Measurements from ENCODE around the gene VAT1L.
A peak's percentile ranks its signal among the peaks of the same experiment; 100 is the strongest.

The VAT1L gene

DNA sequence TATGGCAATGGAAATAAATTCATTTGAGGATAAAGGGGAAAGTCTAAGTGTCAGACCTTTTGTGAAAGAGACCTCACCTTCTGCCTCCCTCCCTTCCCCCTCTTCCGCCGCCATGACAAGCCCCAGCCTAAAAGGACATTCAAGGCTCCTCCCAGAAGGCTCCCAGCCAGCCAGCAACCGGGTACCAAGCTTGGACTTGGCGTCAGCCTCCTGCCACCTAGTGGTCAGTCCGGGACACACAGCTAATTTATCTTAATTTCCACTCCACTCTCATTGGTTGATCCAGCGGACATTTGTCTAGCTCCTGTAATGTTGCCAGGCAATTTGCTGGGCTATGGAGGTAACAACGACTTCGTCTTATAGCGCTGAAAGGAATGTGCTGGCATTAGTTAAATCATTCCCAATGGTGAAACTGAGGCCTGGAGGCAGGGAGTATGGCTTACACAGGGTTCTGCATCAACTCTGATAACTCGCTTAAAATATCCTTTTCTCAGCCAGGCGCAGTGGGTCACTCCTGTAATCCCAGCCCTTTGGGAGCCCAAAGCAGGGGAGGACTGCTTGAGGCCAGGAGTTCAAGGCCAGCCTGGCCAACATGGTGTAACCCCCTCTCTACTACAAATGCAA, 214.7 kb downstream of the VAT1L start:
- DNase-seq: peak; percentile 95

DNA sequence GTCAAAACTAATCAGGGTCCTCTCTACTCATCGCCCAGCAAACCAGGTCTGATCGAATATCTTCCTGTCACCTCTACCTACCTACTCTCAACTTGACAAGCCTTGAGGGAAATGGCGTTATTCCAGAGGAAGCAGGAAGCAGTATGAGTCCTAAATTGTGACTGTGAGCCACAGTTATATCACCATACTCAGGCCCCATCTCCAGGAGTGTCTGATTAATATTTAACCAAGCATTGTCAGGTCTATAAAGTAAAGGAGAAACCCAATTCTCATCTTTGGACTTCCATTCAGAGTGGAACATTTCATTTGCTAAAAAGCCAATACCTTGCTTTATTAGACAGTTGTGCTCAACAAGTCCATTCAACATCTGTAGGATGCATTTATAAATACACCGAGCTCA, 216.2 kb downstream of the VAT1L start:
- DNase-seq: no peak

DNA sequence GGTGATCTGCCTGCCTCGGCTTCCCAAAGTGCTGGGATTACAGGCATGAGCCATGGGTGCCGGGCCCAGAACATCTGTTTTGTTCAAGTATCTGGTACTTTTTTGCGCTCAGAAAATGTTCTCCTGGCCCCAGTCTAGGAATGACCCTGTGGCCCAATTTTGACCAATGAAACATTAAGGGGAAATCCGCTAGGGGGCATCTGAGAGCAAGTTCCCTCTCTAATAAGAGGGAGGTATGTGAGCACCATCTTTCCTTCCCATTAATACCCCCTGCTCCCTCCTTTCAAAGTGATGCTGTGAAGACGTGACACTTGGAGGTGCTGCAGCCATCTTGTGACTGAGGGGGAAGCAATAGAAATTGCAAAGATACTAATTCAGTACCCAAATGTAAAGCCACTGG, 217.5 kb downstream of the VAT1L start:
- no peak for DNase-seq

DNA sequence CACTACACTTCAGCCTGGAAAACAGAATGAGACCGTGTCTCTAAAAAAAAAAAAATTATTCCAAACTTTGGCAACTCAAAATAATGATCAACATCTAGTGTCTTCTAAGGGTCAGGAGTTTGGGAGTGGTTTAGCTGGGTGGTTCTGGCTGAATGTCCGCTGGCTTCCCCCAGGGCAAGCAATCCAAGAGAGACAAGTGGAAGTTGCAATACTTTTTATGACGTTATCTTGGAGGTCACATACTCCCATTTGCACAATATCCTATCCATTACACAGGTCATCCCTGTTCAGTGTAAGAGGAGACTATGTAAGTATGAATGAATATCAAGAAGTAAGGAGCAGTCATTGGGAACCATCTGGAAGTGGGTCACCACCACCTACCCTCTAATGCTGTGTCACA, 218.8 kb downstream of the VAT1L start:
- no peak for DNase-seq

DNA sequence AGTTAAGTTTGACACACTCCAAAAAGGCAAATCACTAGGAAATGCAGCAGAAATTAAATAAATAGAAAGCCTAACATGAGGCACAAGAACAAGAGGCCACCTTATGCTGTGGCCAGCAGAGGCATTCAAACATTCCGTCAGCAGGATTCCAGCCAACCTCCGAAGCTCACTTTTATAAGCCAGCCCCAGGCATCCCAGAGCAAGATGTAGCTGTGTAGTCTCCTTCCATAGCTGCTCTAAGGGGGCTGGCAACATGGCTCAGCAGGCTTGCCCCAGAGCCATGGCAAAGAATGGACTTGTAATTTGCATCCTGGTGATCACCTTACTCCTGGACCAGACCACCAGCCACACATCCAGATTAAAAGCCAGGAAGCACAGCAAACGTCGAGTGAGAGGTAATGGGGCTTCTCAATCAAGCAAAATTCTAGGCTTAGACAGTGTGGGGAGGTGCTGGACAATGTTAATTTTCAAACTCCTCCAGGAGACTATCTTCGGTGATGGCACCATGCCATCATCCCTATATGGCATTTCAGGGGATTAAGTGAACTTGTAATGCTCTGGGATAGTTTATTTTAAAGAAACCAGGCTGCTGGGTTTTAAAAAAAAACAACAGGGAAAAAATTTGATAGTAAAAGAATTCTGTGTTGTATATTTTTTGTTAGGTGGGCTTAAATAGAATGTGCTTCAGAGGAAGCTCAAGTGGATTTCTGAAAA, 234.1 kb downstream of the VAT1L start, which contains the start of gene CLEC3A:
CLEC3A (plus strand) TSS at position 202 of the 714 bp plus-strand sequence; CDS start at position 281, 79 bp downstream.
- DNase-seq: no peak

DNA sequence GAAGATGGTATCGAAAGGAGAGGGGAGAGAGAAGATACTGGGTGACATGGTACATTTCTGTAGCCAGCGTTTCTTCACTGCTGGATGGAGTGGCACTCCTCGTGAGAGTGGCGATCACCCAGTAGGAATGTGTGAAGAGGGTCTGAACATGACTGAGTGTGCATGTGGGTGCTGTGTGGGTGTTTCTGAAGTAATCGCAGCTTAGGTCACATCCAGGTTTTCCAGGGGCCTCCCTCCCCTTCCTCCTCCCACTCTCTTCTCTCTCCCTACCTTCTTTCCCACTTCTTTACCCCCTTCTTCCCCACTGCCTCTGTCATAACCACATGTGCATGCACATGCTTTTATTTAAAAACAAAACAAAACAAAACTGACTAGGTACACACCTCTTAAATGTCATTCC, 235.8 kb downstream of the VAT1L start:
- no peak for DNase-seq

DNA sequence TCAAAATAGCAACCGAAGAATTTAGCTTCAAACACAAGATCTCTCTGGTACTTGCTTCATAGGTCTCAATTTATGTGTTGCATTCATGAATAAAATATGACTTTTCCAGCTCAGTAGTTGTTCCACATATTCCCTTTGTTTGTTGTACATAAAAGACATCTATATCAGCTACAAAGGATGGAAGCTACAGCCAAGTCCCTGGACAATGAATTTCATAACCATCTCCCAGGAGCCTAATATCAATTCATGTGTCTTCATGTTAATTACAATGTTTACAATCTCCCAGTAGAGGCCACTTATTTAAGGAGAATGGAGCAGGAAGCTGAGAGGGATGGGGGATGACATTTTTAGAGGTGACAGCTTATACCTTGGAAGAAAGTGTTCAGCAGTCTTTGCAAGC, 237.3 kb downstream of the VAT1L start:
- peak; percentile 23 for DNase-seq

DNA sequence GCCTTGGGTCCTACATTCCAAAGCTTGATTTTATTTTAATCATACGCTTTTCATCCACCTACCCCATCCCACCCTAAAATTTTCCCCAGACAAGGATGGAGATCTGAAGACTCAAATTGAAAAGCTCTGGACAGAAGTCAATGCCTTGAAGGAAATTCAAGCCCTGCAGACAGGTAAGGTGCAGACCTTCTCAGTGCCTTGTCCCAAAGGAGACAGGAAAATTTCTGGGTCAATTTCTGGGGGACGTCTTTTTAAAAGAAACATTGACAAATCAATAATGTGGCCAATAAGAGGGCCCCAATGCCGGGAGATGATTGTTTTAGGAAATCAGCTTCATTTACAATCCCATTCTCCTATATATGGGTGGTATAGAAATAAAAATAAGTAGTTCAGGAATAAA, 239.7 kb downstream of the VAT1L start:
- DNase-seq: no peak

Measured in eye (tissue), 1 donor.